HCT116 (cell line): ENCODE data around the gene FNDC7. TPM values are rescaled to one million over a fixed set of nuclear protein-coding genes. Genes with fewer than 3 reads are reported as not detected.

ENCODE experiments used
- ATAC-seq: fragments of 200-7000 bp; cut with Tn5 transposase; 2 replicates; pipeline ENCODE4 v1.9.1; 2020; ENCODE audit warnings: mild to moderate bottlenecking, moderate library complexity
- BruUV-seq: library from RNA; stranded (reverse); fragments of 400-500 nt; replicated peaks from 2 replicates; lab custom pipeline; 2021; lab: Mats Ljungman, UMichigan
- CTCF ChIA-PET: fragments of 300-600 bp; sonication (Branson Sonifier 250); formaldehyde crosslinking; loops from one replicate; lab custom pipeline; 2021; ENCODE audit warnings: antibody characterized with exemption; lab: Charles Lee
- POLR2A ChIA-PET: fragments of 300-600, 350-600 bp; sonication (Branson Sonifier 250); formaldehyde crosslinking; loops from one replicate; lab custom pipeline; 2021; ENCODE audit warnings: antibody characterized with exemption; lab: Charles Lee
- RAD21 ChIA-PET, 2 experiments: fragments of 300-600 bp; sonication (Branson Sonifier 250); formaldehyde crosslinking; loops; one replicate each; lab custom pipeline; 2023; ENCODE audit warnings: low total read pairs in 2 of 2; ENCODE audit not compliant: uncharacterized antibody in 2 of 2, unreplicated experiment in 2 of 2, low non-redundant PET in 1 of 2; lab: Charles Lee
- DNase-seq: peaks from one replicate; pipeline ENCODE4 v3.0.0-alpha.2; 2010; ENCODE audit warnings: low read depth, low spot score
- H2AFZ ChIP-seq: fragments of 200-600 bp; shearing (Covaris generic), sonication (generic); 2 replicates; pipeline ENCODE4 v1.6.1; 2017; ENCODE audit warnings: low read depth, mixed run types, mixed read lengths, antibody characterized with exemption, low read length; ENCODE audit not compliant: poor library complexity, severe bottlenecking
- H3K27ac ChIP-seq: 2 replicates; pipeline ENCODE4 v1.5.1; 2012; ENCODE audit warnings: low read depth, low read length
- H3K27me3 ChIP-seq: fragments of 200-600 bp; sonication (generic); 2 replicates; pipeline ENCODE4 v1.6.1; 2016; ENCODE audit warnings: mixed run types, low read length, mixed read lengths; ENCODE audit not compliant: insufficient read depth
- H3K36me3 ChIP-seq, 2 experiments: fragments of 200-500 bp in 1 of 2; fragments of 200-600 bp in 1 of 2; sonication (Bioruptor generic) in 1 of 2; sonication (generic) in 1 of 2; 2 replicates each; pipeline versions ENCODE4 v1.5.1 to v1.6.1; 2014 to 2016; ENCODE audit warnings: low read length in 2 of 2, inconsistent platforms in 1 of 2, mixed read lengths in 1 of 2, mixed run types in 1 of 2; ENCODE audit not compliant: insufficient read depth in 2 of 2, control insufficient read depth in 1 of 2
- H3K4me1 ChIP-seq, 2 experiments: fragments of 200-600 bp in 1 of 2; sonication (generic) in 1 of 2; 2 replicates each; pipeline versions ENCODE4 v1.5.1 to v1.6.1; 2012 to 2017; ENCODE audit warnings: low read length in 2 of 2, inconsistent platforms in 1 of 2, mild to moderate bottlenecking in 1 of 2, mixed read lengths in 1 of 2, mixed run types in 1 of 2, moderate library complexity in 1 of 2; ENCODE audit not compliant: insufficient read depth in 2 of 2, control insufficient read depth in 1 of 2
- H3K4me2 ChIP-seq: fragments of 200-600 bp; sonication (generic); 2 replicates; pipeline ENCODE4 v1.6.1; 2017; ENCODE audit warnings: mixed run types, low read length, mixed read lengths
- H3K4me3 ChIP-seq, 2 experiments: fragments of 200-600 bp in 1 of 2; sonication (generic) in 1 of 2; replicated peaks in 1 of 2; 2 replicates each; pipeline ENCODE4 v1.5.1; 2011 to 2016; ENCODE audit warnings: low read length in 2 of 2, control low read depth in 1 of 2, low read depth in 1 of 2, mild to moderate bottlenecking in 1 of 2, mixed read lengths in 1 of 2, mixed run types in 1 of 2
- H3K79me2 ChIP-seq: fragments of 200-600 bp; sonication (generic); 2 replicates; pipeline ENCODE4 v1.6.1; 2017; ENCODE audit warnings: mild to moderate bottlenecking, mixed run types, low read length, moderate library complexity, mixed read lengths; ENCODE audit not compliant: insufficient read depth
- H3K9ac ChIP-seq: fragments of 200-600 bp; sonication (generic); 2 replicates; pipeline ENCODE4 v1.6.1; 2016; ENCODE audit warnings: low read length, mixed read lengths
- H3K9me2 ChIP-seq: fragments of 200-600 bp; sonication (generic), shearing (Covaris generic); 2 replicates; pipeline ENCODE4 v1.6.1; 2017; ENCODE audit warnings: mixed run types, mild to moderate bottlenecking, moderate library complexity; ENCODE audit not compliant: insufficient read depth
- H3K9me3 ChIP-seq, 2 experiments: fragments of 200-500 bp in 1 of 2; fragments of 200-600 bp in 1 of 2; sonication (Bioruptor generic) in 1 of 2; sonication (generic) in 1 of 2; 2 replicates each; pipeline ENCODE4 v1.6.1; 2014 to 2017; ENCODE audit warnings: low read length in 2 of 2, mixed read lengths in 2 of 2, inconsistent platforms in 1 of 2, low read depth in 1 of 2, mild to moderate bottlenecking in 1 of 2, mixed run types in 1 of 2, moderate library complexity in 1 of 2; ENCODE audit not compliant: control insufficient read depth in 1 of 2, insufficient read depth in 1 of 2
- H4K20me1 ChIP-seq: fragments of 200-600 bp; sonication (generic), shearing (Covaris generic); 2 replicates; pipeline ENCODE4 v1.6.1; 2017; ENCODE audit warnings: mixed run types, mild to moderate bottlenecking, moderate library complexity; ENCODE audit not compliant: insufficient read depth
- EGR1 ChIP-seq: IDR thresholded peaks from 2 replicates; pipeline ENCODE4 v1.6.1; 2012; ENCODE audit warnings: low read depth
- FOSL1 ChIP-seq: IDR thresholded peaks from 2 replicates; pipeline ENCODE4 v1.6.1; 2012; ENCODE audit warnings: low read depth
- TCF7L2 ChIP-seq: IDR thresholded peaks from 2 replicates; pipeline ENCODE4 v1.7.0; 2011; ENCODE audit warnings: borderline replicate concordance, inconsistent platforms; ENCODE audit not compliant: insufficient read depth, insufficient read length; ENCODE audit errors: extremely low read depth
- YY1 ChIP-seq: IDR thresholded peaks from 2 replicates; pipeline ENCODE4 v1.6.1; 2011; ENCODE audit warnings: low read length, low read depth, moderate library complexity, mild to moderate bottlenecking; ENCODE audit not compliant: insufficient replicate concordance; ENCODE audit errors: extremely low read depth
- ZFX ChIP-seq: fragments of 450-650 bp; IDR thresholded peaks from 2 replicates; pipeline ENCODE4 v1.6.1; 2017
- intact Hi-C: fragments of 100-400 bp; cut with micrococcal nuclease; formaldehyde crosslinking; loops from 2 replicates; pipeline ENCODE4 v1.10.0; 2022
- total RNA-seq: library from RNA; stranded (reverse); gene quantifications from one replicate; pipeline ENCODE4 v1.2.1, GENCODE V29; 2021; ENCODE audit not compliant: unreplicated experiment

Gene FNDC7
- total RNA-seq, 1 experiment from 2014 or later = 0.10 TPM

- intact Hi-C loops = no loop called here
- no TSS peak for BruUV-seq
- ChIA-PET POLR2A (no interaction called here), CTCF (no interaction called here), RAD21 (no interaction called here)
- Histone ChIP-seq H3K4me3 (no peak overlapping the region), H2AFZ (no peak overlapping the region), H3K79me2 (no peaks in the 10 kb centered on the region), H3K4me2 (no peak overlapping the region), H4K20me1 (no peaks in the 10 kb centered on the region), H3K9me3 (no peaks in the 10 kb centered on the region), H3K9ac (no peak overlapping the region), H3K4me1 (peaks cover 5 to 24% of the 10 kb centered on the region in 2 experiments), H3K9me2 (no peaks in the 10 kb centered on the region), H3K27me3 (no peaks in the 10 kb centered on the region), H3K27ac (no peak overlapping the region), H3K36me3 (no peaks in the 10 kb centered on the region)
- no peak for ATAC-seq
- DNase-seq = no peak
- TF ChIP-seq EGR1 (no peak), FOSL1 (no peak), TCF7L2 (no peak), ZFX (no peak)
Measured at GRCh38 chr1:108716437-108717230, 3.9 kb downstream of the FNDC7 start.

- no peak overlapping the region for H2AFZ ChIP-seq
- no peaks in the 10 kb centered on the region for H3K9me3 ChIP-seq
- no peaks in the 10 kb centered on the region for H3K9me2 ChIP-seq
- no peaks in the 10 kb centered on the region for H3K36me3 ChIP-seq
- no peaks in the 10 kb centered on the region for H3K27me3 ChIP-seq
- peaks cover 5 to 24% of the 10 kb centered on the region in 2 experiments for H3K4me1 ChIP-seq
- intact Hi-C loops = no loop called here
- H3K4me3 ChIP-seq = no peak overlapping the region
- CTCF ChIA-PET = interaction anchor here (1.5 kb wide), 1 partner anchor 8 kb away, joined by 3 read pairs; no protein-coding TSS in a partner anchor
- TF ChIP-seq YY1 = no peak
- no TSS peak for BruUV-seq
- H3K27ac ChIP-seq = no peak overlapping the region
- no peak overlapping the region for H3K9ac ChIP-seq
- no peaks in the 10 kb centered on the region for H4K20me1 ChIP-seq
- H3K79me2 ChIP-seq = no peaks in the 10 kb centered on the region
- ATAC-seq (no peak), DNase-seq (no peak)
- POLR2A ChIA-PET = no interaction called here
- H3K4me2 ChIP-seq = no peak overlapping the region
- RAD21 ChIA-PET = no interaction called here
Measured at GRCh38 chr1:108717774-108718316, 5.1 kb downstream of the FNDC7 start.
